Thyroid gland (tissue), 4 donors: Measurements from ENCODE around the gene SELENOF.

Experiments used
- CTCF ChIP-seq, 6 experiments: fragments of 200-600 bp in 3 of 6; fragments of 450-650 bp in 3 of 6; sonication (generic) in 3 of 6; IDR thresholded peaks; one replicate each; pipeline ENCODE4 v1.5.1; 2016 to 2019; ENCODE audit warnings: antibody characterized with exemption in 6 of 6, mild to moderate bottlenecking in 2 of 6, inconsistent platforms in 1 of 6, moderate library complexity in 1 of 6
- POLR2A ChIP-seq, 2 donors: fragments of 450-650 bp; IDR thresholded peaks; one replicate each; pipeline ENCODE4 v1.6.1; 2017; ENCODE audit warnings: antibody characterized with exemption in 2 of 2, mild to moderate bottlenecking in 2 of 2, moderate library complexity in 1 of 2

GRCh38 chr1:86856196-86856595 lies 57.7 kb downstream of the SELENOF start:
- TF ChIP-seq POLR2A (IDR thresholded peaks at IDR 0.05) (no peak), CTCF (IDR thresholded peaks at IDR 0.05) (no peak)
